Neuronal stem cell (in vitro differentiated cells): ENCODE results near the gene DIDO1.

Experiments used
- DNase-seq: peaks from one replicate; pipeline ENCODE4 v3.0.0-alpha.2; 2013; ENCODE audit warnings: low spot score
- H2AFZ ChIP-seq: one replicate; pipeline ENCODE4 v1.6.1; 2013; ENCODE audit warnings: mild to moderate bottlenecking, low read length, inconsistent platforms
- H2AK5ac ChIP-seq: 2 replicates; pipeline ENCODE4 v1.6.1; 2013; ENCODE audit warnings: low read depth, mild to moderate bottlenecking, inconsistent platforms, low read length, moderate library complexity, mixed read lengths
- H2BK120ac ChIP-seq: 2 replicates; pipeline ENCODE4 v1.6.1; 2013; ENCODE audit warnings: low read depth, mild to moderate bottlenecking, inconsistent platforms, low read length, moderate library complexity, mixed read lengths
- H2BK12ac ChIP-seq: one replicate; pipeline ENCODE4 v1.6.1; 2013; ENCODE audit warnings: low read length, inconsistent platforms
- H2BK15ac ChIP-seq: 2 replicates; pipeline ENCODE4 v1.6.1; 2013; ENCODE audit warnings: mild to moderate bottlenecking, low read length, inconsistent platforms, mixed read lengths
- H2BK5ac ChIP-seq: one replicate; pipeline ENCODE4 v1.6.1; 2013; ENCODE audit warnings: inconsistent platforms, mild to moderate bottlenecking, low read length, moderate library complexity
- H3K14ac ChIP-seq: one replicate; pipeline ENCODE4 v1.6.1; 2013; ENCODE audit warnings: low read length, inconsistent platforms
- H3K18ac ChIP-seq: 2 replicates; pipeline ENCODE4 v1.6.1; 2013; ENCODE audit warnings: low read length, inconsistent platforms
- H3K23ac ChIP-seq: 2 replicates; pipeline ENCODE4 v1.6.1; 2013; ENCODE audit warnings: low read depth, mild to moderate bottlenecking, mixed read lengths, low read length, inconsistent platforms; ENCODE audit not compliant: poor library complexity
- H3K27ac ChIP-seq: replicated peaks from 3 replicates; pipeline ENCODE4 v1.5.1; 2013; ENCODE audit warnings: low read length, inconsistent platforms
- H3K27me3 ChIP-seq, 3 experiments: 2 replicates each; pipeline ENCODE4 v1.6.1; 2013; ENCODE audit warnings: low read length in 3 of 3, mild to moderate bottlenecking in 2 of 3, inconsistent platforms in 1 of 3, low read depth in 1 of 3, mixed read lengths in 1 of 3, moderate library complexity in 1 of 3; ENCODE audit not compliant: control insufficient read depth in 3 of 3, insufficient read depth in 3 of 3
- H3K36me3 ChIP-seq, 2 donors: replicated peaks in 1 of 2; 2 replicates each; pipeline ENCODE4 v1.6.1; 2013; ENCODE audit warnings: low read length in 2 of 2; ENCODE audit not compliant: control insufficient read depth in 2 of 2, insufficient read depth in 2 of 2
- H3K4ac ChIP-seq: 2 replicates; pipeline ENCODE4 v1.6.1; 2013; ENCODE audit warnings: inconsistent platforms, mild to moderate bottlenecking, low read length, moderate library complexity
- H3K4me1 ChIP-seq, 2 donors: 1 replicate in 1 of 2; 2 replicates in 1 of 2; pipeline ENCODE4 v1.6.1; 2013; ENCODE audit warnings: low read length in 2 of 2, low read depth in 1 of 2; ENCODE audit not compliant: control insufficient read depth in 2 of 2, insufficient read depth in 1 of 2
- H3K4me2 ChIP-seq: one replicate; pipeline ENCODE4 v1.6.1; 2013; ENCODE audit warnings: mild to moderate bottlenecking, low read length, inconsistent platforms; ENCODE audit not compliant: insufficient read depth, poor library complexity, severe bottlenecking
- H3K4me3 ChIP-seq, 2 donors: 2 replicates each; pipeline ENCODE4 v1.5.1; 2013; ENCODE audit warnings: low read length in 2 of 2, mild to moderate bottlenecking in 2 of 2, inconsistent platforms in 1 of 2, moderate library complexity in 1 of 2
- H3K79me1 ChIP-seq: one replicate; pipeline ENCODE4 v1.6.1; 2013; ENCODE audit warnings: low read depth, mild to moderate bottlenecking, inconsistent platforms, low read length, moderate library complexity
- H3K9ac ChIP-seq: one replicate; pipeline ENCODE4 v1.6.1; 2013; ENCODE audit warnings: mild to moderate bottlenecking, low read depth, low read length, inconsistent platforms; ENCODE audit not compliant: poor library complexity
- H3K9me3 ChIP-seq, 2 donors: replicated peaks in 1 of 2; 2 replicates each; pipeline versions ENCODE3 to v1.6.1; 2013; ENCODE audit warnings: low read length in 2 of 2, mild to moderate bottlenecking in 2 of 2, inconsistent platforms in 1 of 2, low read depth in 1 of 2, mixed read lengths in 1 of 2, moderate library complexity in 1 of 2; ENCODE audit not compliant: control insufficient read depth in 2 of 2, insufficient read depth in 1 of 2
- H4K8ac ChIP-seq: one replicate; pipeline ENCODE4 v1.6.1; 2013; ENCODE audit warnings: low read depth, mild to moderate bottlenecking, inconsistent platforms, low read length, moderate library complexity
- H4K91ac ChIP-seq: one replicate; pipeline ENCODE4 v1.6.1; 2013; ENCODE audit warnings: low read length, low read depth, mild to moderate bottlenecking, inconsistent platforms; ENCODE audit not compliant: poor library complexity
- WGBS, 2 donors: extraction: QIAGEN DNeasy Blood & Tissue Kit; methylation state at CpG; one replicate each; pipeline ENCODE4 v1.1.7; 2013; ENCODE audit warnings: missing lambda C conversion rate in 2 of 2, mixed read lengths in 1 of 2; ENCODE audit not compliant: insufficient read length in 2 of 2, insufficient replicate concordance in 1 of 2; ENCODE audit errors: extremely low coverage in 2 of 2; 5-methylcytosine and 5-hydroxymethylcytosine counted together

DIDO1 gene

DNA sequence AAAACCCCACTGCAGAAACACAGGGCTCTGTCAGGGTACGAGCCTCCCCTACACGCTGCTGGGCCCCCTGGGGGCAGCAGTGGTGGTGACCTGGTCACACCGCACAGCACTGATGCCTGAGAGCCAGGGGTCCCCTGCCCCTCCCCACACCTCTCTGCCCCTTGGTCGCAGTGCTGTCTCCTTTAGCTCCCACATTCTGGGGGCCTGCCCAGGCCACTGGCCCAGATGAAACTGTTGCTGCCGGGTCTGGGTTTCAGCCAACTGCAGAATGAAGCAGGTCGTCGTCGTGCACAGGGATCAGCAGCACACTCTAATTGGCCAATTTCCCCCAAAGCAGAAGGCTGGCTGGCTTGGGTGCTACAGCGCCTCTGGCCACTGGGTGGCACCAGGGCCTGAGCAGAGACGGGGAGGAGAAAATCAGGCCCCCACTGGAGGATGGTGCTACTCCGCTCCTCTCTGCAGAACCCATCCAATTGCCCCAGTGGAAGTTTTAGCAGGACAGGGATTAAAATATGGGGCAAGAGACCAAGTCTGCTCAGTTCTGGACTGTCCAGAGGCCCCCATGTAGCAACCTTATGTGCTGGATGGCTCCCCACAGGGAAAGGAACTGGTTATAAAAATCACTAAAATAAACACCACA is 26.1 kb downstream of the DIDO1 start:
- no peak overlapping the region for H2AK5ac ChIP-seq
- H3K9ac ChIP-seq, result no peak overlapping the region
- H3K14ac ChIP-seq, result no peak overlapping the region
- H2BK15ac ChIP-seq, result no peak overlapping the region
- H2BK120ac ChIP-seq, result no peak overlapping the region
- H3K36me3 ChIP-seq, result peaks cover 22 to 80% of the 10 kb centered on the region in 2 donors
- H3K4me3 ChIP-seq, result peak overlapping the region in 1 of 2 donors; percentile 29
- no peak overlapping the region for H3K4ac ChIP-seq
- WGBS, 2 donors, result no CpG with 5 or more reads among the region's 11 CpGs
- H3K27ac ChIP-seq, result peak overlapping the region; percentile 58
- no peaks in the 10 kb centered on the region for H3K79me1 ChIP-seq
- H3K27me3 ChIP-seq, result no peaks in the 10 kb centered on the region
- no peak overlapping the region for H3K23ac ChIP-seq
- H2AFZ ChIP-seq, result no peak overlapping the region
- H2BK12ac ChIP-seq, result no peak overlapping the region
- H4K8ac ChIP-seq, result no peak overlapping the region
- H3K4me2 ChIP-seq, result peak overlapping the region; percentile 28
- H3K9me3 ChIP-seq, result no peaks in the 10 kb centered on the region
- H3K18ac ChIP-seq, result peak overlapping the region; percentile 15
- peak; percentile 71 for DNase-seq
- no peak overlapping the region for H4K91ac ChIP-seq
- no peak overlapping the region for H2BK5ac ChIP-seq
- peaks cover 9 to 14% of the 10 kb centered on the region in 2 donors for H3K4me1 ChIP-seq

GRCh38 chr20:62899633-62900051 is 26.7 kb downstream of the DIDO1 start:
- no peak for DNase-seq

GRCh38 chr20:62898970-62899632 is 27.2 kb downstream of the DIDO1 start:
- Histone ChIP-seq H3K4ac (no peak overlapping the region), H4K8ac (no peak overlapping the region), H3K27ac (no peak overlapping the region), H3K18ac (no peak overlapping the region), H4K91ac (no peak overlapping the region), H3K4me1 (peaks cover 9 to 14% of the 10 kb centered on the region in 2 donors), H3K36me3 (peaks cover 23 to 80% of the 10 kb centered on the region in 2 donors), H3K4me2 (no peak overlapping the region), H2BK12ac (no peak overlapping the region), H2BK120ac (no peak overlapping the region), H2AK5ac (no peak overlapping the region), H3K23ac (no peak overlapping the region), H2BK15ac (no peak overlapping the region), H3K4me3 (no peak overlapping the region), H3K27me3 (no peaks in the 10 kb centered on the region), H2AFZ (no peak overlapping the region), H2BK5ac (no peak overlapping the region), H3K9me3 (no peaks in the 10 kb centered on the region), H3K9ac (no peak overlapping the region), H3K14ac (no peak overlapping the region), H3K79me1 (no peaks in the 10 kb centered on the region)
- no peak for DNase-seq
- no CpG with 5 or more reads among the region's 16 CpGs for WGBS, 2 donors

More at GRCh38 chr20:62899633-62900051, 26.7 kb downstream of the DIDO1 start:
- Histone ChIP-seq H2AK5ac (no peak overlapping the region), H3K4ac (no peak overlapping the region), H3K9ac (no peak overlapping the region), H4K91ac (no peak overlapping the region), H4K8ac (no peak overlapping the region), H2AFZ (no peak overlapping the region), H3K4me1 (peaks cover 9 to 14% of the 10 kb centered on the region in 2 donors), H3K14ac (no peak overlapping the region), H2BK120ac (no peak overlapping the region), H2BK15ac (no peak overlapping the region), H2BK5ac (no peak overlapping the region), H3K27me3 (no peaks in the 10 kb centered on the region), H3K27ac (no peak overlapping the region), H3K23ac (no peak overlapping the region), H3K18ac (peak overlapping the region; percentile 15), H3K79me1 (no peaks in the 10 kb centered on the region), H3K4me2 (no peak overlapping the region), H3K36me3 (peaks cover 21 to 80% of the 10 kb centered on the region in 2 donors), H3K4me3 (no peak overlapping the region), H2BK12ac (no peak overlapping the region), H3K9me3 (no peaks in the 10 kb centered on the region)
- no CpG with 5 or more reads among the region's 6 CpGs for WGBS, 2 donors

DNA sequence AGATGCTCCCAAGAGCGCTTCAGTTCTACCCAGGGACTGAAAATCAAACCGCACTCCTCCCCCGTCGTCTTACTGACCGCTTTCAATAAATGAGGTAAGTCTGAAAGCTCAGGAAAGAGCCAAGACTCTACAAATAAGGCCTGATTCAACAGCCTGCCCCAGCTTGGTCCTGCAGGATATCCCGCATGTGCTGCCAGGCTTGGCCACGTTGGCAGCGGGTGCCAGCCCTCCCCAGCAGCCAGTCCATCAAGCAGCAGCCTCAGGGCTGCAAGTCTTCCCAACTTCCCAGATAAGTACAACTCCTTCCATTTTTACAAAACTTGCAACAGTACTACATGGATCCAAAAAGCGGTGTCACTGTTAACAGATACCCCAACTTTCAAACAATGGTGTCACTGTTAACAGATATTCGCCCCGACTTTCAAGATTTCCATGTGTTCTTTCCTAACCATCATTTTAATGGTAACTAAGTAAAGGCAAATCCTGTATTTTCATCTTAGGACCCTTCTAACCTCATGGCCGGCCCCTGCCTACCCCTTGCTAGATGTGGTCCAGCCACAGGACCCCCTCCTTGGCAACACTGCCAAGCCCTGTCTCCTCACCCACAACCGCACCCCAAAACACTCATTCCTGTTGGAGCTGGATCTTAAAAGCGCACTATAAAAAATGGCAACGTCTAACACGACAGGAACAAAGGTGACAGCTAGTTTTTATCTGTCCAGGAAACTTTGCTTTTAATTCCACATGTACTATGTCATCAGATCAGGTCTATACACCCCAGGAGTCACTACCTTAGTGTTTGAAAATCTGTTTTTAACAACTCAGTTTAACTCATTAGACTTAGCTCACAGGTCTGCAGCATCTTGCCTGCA is 28.0 kb downstream of the DIDO1 start:
- Histone ChIP-seq H3K4me1 (peaks cover 9 to 14% of the 10 kb centered on the region in 2 donors), H4K8ac (no peak overlapping the region), H2BK5ac (no peak overlapping the region), H3K4me2 (no peak overlapping the region), H3K23ac (no peak overlapping the region), H3K36me3 (peaks cover 22 to 80% of the 10 kb centered on the region in 2 donors), H3K27me3 (no peaks in the 10 kb centered on the region), H3K79me1 (no peaks in the 10 kb centered on the region), H3K14ac (no peak overlapping the region), H2AFZ (no peak overlapping the region), H2BK120ac (no peak overlapping the region), H2AK5ac (no peak overlapping the region), H4K91ac (no peak overlapping the region), H2BK15ac (no peak overlapping the region), H3K4me3 (no peak overlapping the region), H3K4ac (no peak overlapping the region), H3K9me3 (no peaks in the 10 kb centered on the region), H3K18ac (no peak overlapping the region), H3K27ac (no peak overlapping the region), H2BK12ac (no peak overlapping the region), H3K9ac (no peak overlapping the region)
- no CpG with 5 or more reads among the region's 16 CpGs for WGBS, 2 donors
- no peak for DNase-seq
